Activated T-helper 1 cell treated with anti-CD3 and anti-CD28 coated beads, Interleukin-2, amount 50 U/mL, for 16 hours (primary cell): ENCODE measurements around the gene TBC1D17.

Experiments
- DNase-seq, 2 donors: peaks; one replicate each; pipeline ENCODE4 v3.0.0-alpha.2; 2020; ENCODE audit warnings: low read depth in 1 of 2, low spot score in 1 of 2

TBC1D17 gene

GRCh38 chr19:49847731-49848696 is 29.5 kb upstream of the TBC1D17 start:
- DNase-seq: no peak

- DNase-seq: no peak
These were observed 28.6 kb upstream of the TBC1D17 start for GRCh38 chr19:49848938-49849337.

GRCh38 chr19:49849433-49850220 is 27.9 kb upstream of the TBC1D17 start:
- no peak for DNase-seq

- no peak for DNase-seq
These were observed 27.3 kb upstream of the TBC1D17 start for GRCh38 chr19:49850221-49850486.

- DNase-seq: peak; percentile 72 to 79
These were observed 26.8 kb upstream of the TBC1D17 start, which contains the start of gene PTOV1 for GRCh38 chr19:49850487-49851342. TSS of gene PTOV1 (plus strand) at chr19:49851159.

- no peak for DNase-seq
These were observed 25.8 kb upstream of the TBC1D17 start for GRCh38 chr19:49851456-49852259.

- DNase-seq: no peak
These were observed 24.8 kb upstream of the TBC1D17 start for GRCh38 chr19:49852631-49853126.

- no peak for DNase-seq
These were observed 23.6 kb upstream of the TBC1D17 start for GRCh38 chr19:49853852-49854377.

GRCh38 chr19:49854378-49855263 is 22.9 kb upstream of the TBC1D17 start:
- no peak for DNase-seq

GRCh38 chr19:49855277-49855675 is 22.2 kb upstream of the TBC1D17 start:
- no peak for DNase-seq

- no peak for DNase-seq
These were observed 21.6 kb upstream of the TBC1D17 start for GRCh38 chr19:49855676-49856573.

- no peak for DNase-seq
These were observed 20.9 kb upstream of the TBC1D17 start for GRCh38 chr19:49856574-49857021.

GRCh38 chr19:49857061-49857837 is 20.3 kb upstream of the TBC1D17 start:
- no peak for DNase-seq

- DNase-seq: no peak
These were observed 19.7 kb upstream of the TBC1D17 start for GRCh38 chr19:49857838-49858087.

- no peak for DNase-seq
These were observed 19.2 kb upstream of the TBC1D17 start for GRCh38 chr19:49858088-49858985.

- DNase-seq: no peak
These were observed 17.7 kb upstream of the TBC1D17 start for GRCh38 chr19:49859682-49860335.
